Activated CD8-positive, alpha-beta memory T cell treated with anti-CD3 and anti-CD28 coated beads, Interleukin-2, amount 50 U/mL, for 4 hours (primary cell): ENCODE data around the gene C19orf18.

ENCODE experiments used
- DNase-seq: peaks from one replicate; pipeline ENCODE4 v3.0.0-alpha.2; 2020

C19orf18 gene

GRCh38 chr19:57947088-57947418 lies 27.3 kb downstream of the C19orf18 start:
- no peak for DNase-seq

GRCh38 chr19:57946316-57946715 lies 28.0 kb downstream of the C19orf18 start:
- no peak for DNase-seq

GRCh38 chr19:57941593-57941992 lies 32.7 kb downstream of the C19orf18 start:
- DNase-seq = no peak

- DNase-seq = no peak
Observed at GRCh38 chr19:57935731-57936130, 38.6 kb downstream of the C19orf18 start.

GRCh38 chr19:57934820-57935665 lies 39.3 kb downstream of the C19orf18 start, which contains the start of gene ZNF418:
TSS of gene ZNF418 (minus strand) at chr19:57935402. CDS start at chr19:57933822, 1,580 bp downstream.
- DNase-seq = peak; percentile 25

GRCh38 chr19:57927587-57927986 lies 46.7 kb downstream of the C19orf18 start:
- no peak for DNase-seq

GRCh38 chr19:57916168-57916995 lies 58.0 kb downstream of the C19orf18 start, which contains the start of gene ZNF417:
TSS of gene ZNF417 (minus strand) at chr19:57916592. CDS start at chr19:57916411, 181 bp downstream.
- DNase-seq = peak; percentile 84

GRCh38 chr19:57914531-57914930 lies 59.8 kb downstream of the C19orf18 start:
- no peak for DNase-seq
